ENCODE measurements around the gene FABP1.

DNA sequence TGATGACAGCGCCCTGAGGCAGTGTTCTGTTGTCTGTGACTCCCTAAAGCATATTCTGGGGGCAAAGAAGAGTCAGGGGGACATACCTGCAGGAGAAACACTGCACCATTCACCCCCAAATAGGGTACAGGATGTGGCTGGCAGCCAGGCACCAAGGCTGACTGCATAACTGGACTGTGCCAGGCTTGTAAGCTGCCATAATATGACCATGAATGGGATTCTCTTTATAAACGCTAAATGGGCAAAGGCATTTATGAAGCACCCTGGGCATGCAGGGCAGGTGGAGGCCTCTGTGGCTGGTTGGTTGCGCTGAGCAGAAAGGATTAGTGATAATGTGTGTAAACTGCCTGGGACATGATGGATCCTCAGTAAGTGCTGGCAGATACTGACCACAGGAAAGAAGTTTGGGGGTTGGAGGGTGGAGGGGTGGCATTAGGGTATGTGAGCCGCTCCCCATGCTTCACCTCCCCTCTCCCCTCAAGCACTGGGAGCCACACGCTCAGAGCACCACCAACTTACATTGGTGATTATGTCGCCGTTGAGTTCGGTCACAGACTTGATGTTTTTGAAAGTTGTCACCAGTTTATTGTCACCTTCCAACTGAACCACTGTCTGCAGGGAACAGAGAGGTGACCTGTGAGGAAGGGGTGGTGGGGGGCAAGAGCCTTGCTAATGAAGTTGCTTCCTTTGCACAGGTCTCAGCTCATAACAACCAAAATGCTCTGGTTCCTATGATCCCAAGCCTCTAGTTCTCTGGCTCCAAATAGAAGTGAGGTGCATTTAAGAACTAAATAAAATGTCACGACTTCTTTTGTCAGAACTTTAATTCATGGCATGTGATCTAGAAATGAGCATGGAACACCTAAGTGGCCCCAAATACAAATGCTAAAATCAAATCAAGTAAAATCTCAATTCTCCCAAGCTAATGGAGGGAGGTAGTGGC, 3.6 kb downstream of the FABP1 start:
- TF ChIP-seq POU2F2 (IDR thresholded peaks at IDR 0.05; ENCODE audit: low read depth, low read length), result no peak
- TF ChIP-seq POLR2A (IDR thresholded peaks at IDR 0.05; ENCODE audit: low read depth, low read length), result no peak

All from GM12891 (cell line).